Suprapubic skin (tissue), 4 donors: ENCODE results near the gene FAM83F.

ENCODE experiments used
- CTCF ChIP-seq, 2 donors: fragments of 200-600 bp in 1 of 2; fragments of 450-650 bp in 1 of 2; sonication (generic) in 1 of 2; IDR thresholded peaks; one replicate each; pipeline ENCODE4 v1.5.1; 2016 to 2019; ENCODE audit warnings: antibody characterized with exemption in 2 of 2, mild to moderate bottlenecking in 1 of 2, moderate library complexity in 1 of 2
- EP300 ChIP-seq: sonication (generic); formaldehyde crosslinking; IDR thresholded peaks from one replicate; pipeline ENCODE4 v1.6.1; 2017; ENCODE audit warnings: antibody characterized with exemption
- POLR2A ChIP-seq, 2 donors: fragments of 450-650 bp; IDR thresholded peaks; one replicate each; pipeline ENCODE4 v1.6.1; 2017; ENCODE audit warnings: antibody characterized with exemption in 2 of 2, mild to moderate bottlenecking in 2 of 2, moderate library complexity in 2 of 2
- POLR2AphosphoS5 ChIP-seq, 3 donors: sonication (generic); formaldehyde crosslinking; IDR thresholded peaks; one replicate each; pipeline ENCODE4 v1.6.1; 2017; ENCODE audit warnings: antibody characterized with exemption in 3 of 3

- no peak for TF ChIP-seq CTCF (IDR thresholded peaks at IDR 0.05)
- no peak for TF ChIP-seq EP300
- TF ChIP-seq POLR2A (IDR thresholded peaks at IDR 0.05), result no peak
- no peak for TF ChIP-seq POLR2AphosphoS5 (IDR thresholded peaks at IDR 0.05)
These were observed 10.1 kb downstream of the FAM83F start for GRCh38 chr22:40004836-40005235.
